ENCODE results near the gene SLC22A23.

The SLC22A23 gene

DNA sequence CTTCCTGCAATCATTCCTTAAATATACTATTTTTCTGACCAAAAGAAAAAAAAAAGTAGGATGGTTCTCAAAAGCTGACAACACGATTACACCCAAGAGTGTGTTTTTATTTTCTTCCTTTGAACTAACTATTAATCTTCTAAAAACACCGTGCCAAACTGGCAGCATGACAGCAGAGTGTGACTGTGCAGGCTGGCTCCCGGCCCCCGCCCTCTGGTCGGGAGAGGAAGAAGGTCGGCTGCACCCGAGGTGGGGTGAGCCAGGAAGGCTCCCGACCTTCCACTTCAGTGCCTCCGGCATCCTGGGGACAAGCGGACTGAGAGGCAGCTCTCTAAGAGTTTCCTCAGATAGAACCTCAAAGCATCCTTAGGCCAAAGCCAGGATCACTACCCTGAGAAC is 29.2 kb downstream of the SLC22A23 start:
- H3K36me3 ChIP-seq (replicated peaks; ENCODE audit: insufficient read depth, low read length) = no peaks in the 10 kb centered on the region
- no peaks in the 10 kb centered on the region for H3K27me3 ChIP-seq (replicated peaks; ENCODE audit: insufficient read depth, low read length)
- no peaks in the 10 kb centered on the region for H3K79me2 ChIP-seq (ENCODE audit: low read length)
- H3K9ac ChIP-seq (ENCODE audit: low read length) = no peak overlapping the region
- H3F3A ChIP-seq (ENCODE audit: insufficient read depth, low read length) = no peaks in the 10 kb centered on the region
- no peak overlapping the region for H3K27ac ChIP-seq (ENCODE audit: low read length)
- H4K20me1 ChIP-seq (ENCODE audit: insufficient read depth, low read length) = no peaks in the 10 kb centered on the region
- H3K4me1 ChIP-seq (ENCODE audit: low read length) = no peaks in the 10 kb centered on the region
- no peaks in the 10 kb centered on the region for H3K9me2 ChIP-seq (replicated peaks; ENCODE audit: insufficient read depth, low read length)
- no peak overlapping the region for H3K4me3 ChIP-seq (ENCODE audit: low read length)
- TF ChIP-seq EZH2 (optimal IDR thresholded peaks at IDR 0.05; ENCODE audit: low read depth, low read length) = no peak
- TF ChIP-seq, protein P1, sequence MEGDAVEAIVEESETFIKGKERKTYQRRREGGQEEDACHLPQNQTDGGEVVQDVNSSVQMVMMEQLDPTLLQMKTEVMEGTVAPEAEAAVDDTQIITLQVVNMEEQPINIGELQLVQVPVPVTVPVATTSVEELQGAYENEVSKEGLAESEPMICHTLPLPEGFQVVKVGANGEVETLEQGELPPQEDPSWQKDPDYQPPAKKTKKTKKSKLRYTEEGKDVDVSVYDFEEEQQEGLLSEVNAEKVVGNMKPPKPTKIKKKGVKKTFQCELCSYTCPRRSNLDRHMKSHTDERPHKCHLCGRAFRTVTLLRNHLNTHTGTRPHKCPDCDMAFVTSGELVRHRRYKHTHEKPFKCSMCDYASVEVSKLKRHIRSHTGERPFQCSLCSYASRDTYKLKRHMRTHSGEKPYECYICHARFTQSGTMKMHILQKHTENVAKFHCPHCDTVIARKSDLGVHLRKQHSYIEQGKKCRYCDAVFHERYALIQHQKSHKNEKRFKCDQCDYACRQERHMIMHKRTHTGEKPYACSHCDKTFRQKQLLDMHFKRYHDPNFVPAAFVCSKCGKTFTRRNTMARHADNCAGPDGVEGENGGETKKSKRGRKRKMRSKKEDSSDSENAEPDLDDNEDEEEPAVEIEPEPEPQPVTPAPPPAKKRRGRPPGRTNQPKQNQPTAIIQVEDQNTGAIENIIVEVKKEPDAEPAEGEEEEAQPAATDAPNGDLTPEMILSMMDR (IDR thresholded peaks at IDR 0.05; ENCODE audit: low read length) = no peak
- TF ChIP-seq EZH2phosphoT487 (IDR thresholded peaks at IDR 0.05; ENCODE audit: low read length) = no peak
- DNase-seq = no peak
- H2AFZ ChIP-seq (ENCODE audit: low read length) = no peak overlapping the region
- H3K9me3 ChIP-seq (replicated peaks; ENCODE audit: insufficient read depth, low read length) = no peaks in the 10 kb centered on the region
- no peak overlapping the region for H3K4me2 ChIP-seq (ENCODE audit: low read depth, low read length)

DNA sequence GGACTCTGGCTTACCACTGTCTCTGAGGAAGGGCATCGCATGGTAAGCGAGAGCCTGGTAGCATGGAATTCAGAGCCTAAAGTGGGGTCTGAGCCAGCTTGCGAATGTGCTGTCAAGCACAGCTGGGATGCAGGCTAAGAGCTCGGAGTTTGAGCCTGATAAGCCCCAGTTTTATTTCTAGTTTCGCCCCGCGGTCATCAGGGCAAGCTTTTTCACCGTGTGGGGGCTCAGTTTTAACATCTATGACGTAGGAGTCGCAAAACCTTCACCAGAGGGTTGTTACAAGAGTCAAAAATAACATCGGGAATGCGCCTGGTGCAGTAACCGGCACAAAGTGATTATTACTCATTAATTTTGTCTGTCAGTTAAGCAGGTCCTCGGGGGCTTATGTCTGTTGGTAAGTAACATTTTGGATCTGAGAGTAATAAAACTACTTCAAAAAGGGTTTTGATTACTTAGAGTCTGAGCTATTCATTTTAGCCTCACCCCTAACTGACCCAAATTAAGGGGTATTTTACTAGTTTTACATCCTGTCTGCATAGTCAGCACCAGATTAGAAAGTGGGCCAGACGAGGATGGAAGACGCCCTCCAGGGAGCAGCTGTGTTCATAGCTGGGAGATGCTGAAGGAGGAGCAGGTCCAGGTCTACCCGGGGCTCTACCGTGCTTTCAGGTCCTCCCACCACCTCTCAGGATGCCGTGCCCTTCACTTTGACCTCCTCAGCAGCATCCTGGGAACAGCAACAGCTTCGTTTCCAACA is 29.7 kb downstream of the SLC22A23 start:
- Histone ChIP-seq H3F3A (ENCODE audit: insufficient read depth, low read length) (no peaks in the 10 kb centered on the region), H4K20me1 (ENCODE audit: insufficient read depth, low read length) (no peaks in the 10 kb centered on the region), H3K79me2 (ENCODE audit: low read length) (no peaks in the 10 kb centered on the region), H3K9me3 (replicated peaks; ENCODE audit: insufficient read depth, low read length) (no peaks in the 10 kb centered on the region), H3K36me3 (replicated peaks; ENCODE audit: insufficient read depth, low read length) (no peaks in the 10 kb centered on the region), H3K9ac (ENCODE audit: low read length) (no peak overlapping the region), H3K4me3 (ENCODE audit: low read length) (no peak overlapping the region), H3K27me3 (replicated peaks; ENCODE audit: insufficient read depth, low read length) (no peaks in the 10 kb centered on the region), H3K27ac (ENCODE audit: low read length) (no peak overlapping the region), H3K4me2 (ENCODE audit: low read depth, low read length) (no peak overlapping the region), H3K4me1 (ENCODE audit: low read length) (no peaks in the 10 kb centered on the region), H2AFZ (ENCODE audit: low read length) (no peak overlapping the region), H3K9me2 (replicated peaks; ENCODE audit: insufficient read depth, low read length) (no peaks in the 10 kb centered on the region)
- no peak for DNase-seq
- TF ChIP-seq, protein P1 (IDR thresholded peaks at IDR 0.05; ENCODE audit: low read length) = no peak
- TF ChIP-seq EZH2phosphoT487 (IDR thresholded peaks at IDR 0.05; ENCODE audit: low read length) (no peak), EZH2 (optimal IDR thresholded peaks at IDR 0.05; ENCODE audit: low read depth, low read length) (no peak)

DNA sequence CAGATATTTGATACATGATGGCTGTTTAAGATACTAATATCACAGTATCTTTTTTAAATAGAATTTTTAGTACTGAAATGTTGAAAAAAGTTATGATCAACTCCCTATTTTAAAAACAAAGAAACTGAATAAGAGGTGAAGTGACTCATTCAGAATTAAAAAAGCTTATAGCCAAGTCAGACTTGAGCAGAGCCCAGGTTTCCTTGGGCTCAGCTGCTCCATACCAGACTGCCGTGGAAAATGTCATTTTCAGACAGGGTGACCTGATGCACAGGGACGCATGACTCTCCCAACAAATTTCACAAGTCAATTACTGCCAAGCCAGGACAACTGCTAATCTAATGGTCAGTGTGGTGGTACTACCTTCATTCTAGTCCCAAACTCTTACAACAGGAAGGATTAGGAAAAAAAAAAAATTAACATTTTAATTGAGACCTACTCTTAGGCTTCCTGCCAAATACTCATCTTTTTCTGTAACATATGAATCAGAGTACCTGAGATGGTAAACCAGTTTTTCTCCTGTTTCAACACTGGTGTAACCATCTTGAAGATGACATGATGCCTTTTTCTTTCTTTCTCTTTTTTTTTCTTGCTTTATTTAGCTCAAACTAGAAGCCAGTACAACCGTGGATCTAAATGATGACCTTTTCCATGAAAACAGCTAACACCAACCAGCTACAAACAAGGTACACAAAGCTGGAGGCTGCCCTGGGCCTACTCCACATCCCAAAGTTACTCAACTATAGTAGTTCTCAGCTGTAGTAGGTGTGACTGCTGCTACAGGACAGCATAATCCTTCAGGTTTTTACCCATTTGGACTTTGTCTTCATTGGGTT is 30.5 kb downstream of the SLC22A23 start:
- Histone ChIP-seq H3K4me2 (ENCODE audit: low read depth, low read length) (no peak overlapping the region), H3K4me3 (ENCODE audit: low read length) (no peak overlapping the region), H3K27me3 (replicated peaks; ENCODE audit: insufficient read depth, low read length) (no peaks in the 10 kb centered on the region), H3K9ac (ENCODE audit: low read length) (no peak overlapping the region), H3F3A (ENCODE audit: insufficient read depth, low read length) (no peaks in the 10 kb centered on the region), H3K27ac (ENCODE audit: low read length) (no peak overlapping the region), H3K79me2 (ENCODE audit: low read length) (no peaks in the 10 kb centered on the region), H3K9me3 (replicated peaks; ENCODE audit: insufficient read depth, low read length) (no peaks in the 10 kb centered on the region), H3K36me3 (replicated peaks; ENCODE audit: insufficient read depth, low read length) (no peaks in the 10 kb centered on the region), H4K20me1 (ENCODE audit: insufficient read depth, low read length) (no peaks in the 10 kb centered on the region), H2AFZ (ENCODE audit: low read length) (no peak overlapping the region), H3K9me2 (replicated peaks; ENCODE audit: insufficient read depth, low read length) (no peaks in the 10 kb centered on the region), H3K4me1 (ENCODE audit: low read length) (no peaks in the 10 kb centered on the region)
- TF ChIP-seq EZH2phosphoT487 (IDR thresholded peaks at IDR 0.05; ENCODE audit: low read length) (no peak), EZH2 (optimal IDR thresholded peaks at IDR 0.05; ENCODE audit: low read depth, low read length) (no peak)
- TF ChIP-seq, protein P1 (IDR thresholded peaks at IDR 0.05; ENCODE audit: low read length) = no peak
- no peak for DNase-seq

Measured in MM.1S (cell line).